ENCODE measurements around the gene PTPRT.

DNA sequence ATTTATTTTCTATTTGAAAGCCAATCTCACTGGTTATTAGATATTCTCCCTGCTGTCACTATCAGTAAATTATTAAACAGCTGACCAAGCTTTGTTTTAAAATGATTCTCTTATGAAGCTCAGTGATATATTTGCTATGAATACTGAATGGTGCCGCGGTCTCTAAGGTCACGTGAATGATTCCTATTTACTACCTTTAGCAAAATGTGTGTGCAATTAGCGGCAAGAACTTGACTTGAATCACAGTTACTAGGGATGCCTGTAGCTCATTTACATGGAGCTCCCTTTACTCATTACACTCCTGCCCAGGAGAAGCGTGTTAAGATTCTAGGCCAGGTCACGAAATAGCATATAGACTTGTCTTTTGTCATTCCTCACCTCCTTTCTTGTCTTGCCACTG, 12.4 kb upstream of the PTPRT start:
- TF ChIP-seq, protein P1, sequence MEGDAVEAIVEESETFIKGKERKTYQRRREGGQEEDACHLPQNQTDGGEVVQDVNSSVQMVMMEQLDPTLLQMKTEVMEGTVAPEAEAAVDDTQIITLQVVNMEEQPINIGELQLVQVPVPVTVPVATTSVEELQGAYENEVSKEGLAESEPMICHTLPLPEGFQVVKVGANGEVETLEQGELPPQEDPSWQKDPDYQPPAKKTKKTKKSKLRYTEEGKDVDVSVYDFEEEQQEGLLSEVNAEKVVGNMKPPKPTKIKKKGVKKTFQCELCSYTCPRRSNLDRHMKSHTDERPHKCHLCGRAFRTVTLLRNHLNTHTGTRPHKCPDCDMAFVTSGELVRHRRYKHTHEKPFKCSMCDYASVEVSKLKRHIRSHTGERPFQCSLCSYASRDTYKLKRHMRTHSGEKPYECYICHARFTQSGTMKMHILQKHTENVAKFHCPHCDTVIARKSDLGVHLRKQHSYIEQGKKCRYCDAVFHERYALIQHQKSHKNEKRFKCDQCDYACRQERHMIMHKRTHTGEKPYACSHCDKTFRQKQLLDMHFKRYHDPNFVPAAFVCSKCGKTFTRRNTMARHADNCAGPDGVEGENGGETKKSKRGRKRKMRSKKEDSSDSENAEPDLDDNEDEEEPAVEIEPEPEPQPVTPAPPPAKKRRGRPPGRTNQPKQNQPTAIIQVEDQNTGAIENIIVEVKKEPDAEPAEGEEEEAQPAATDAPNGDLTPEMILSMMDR (IDR thresholded peaks at IDR 0.05) = no peak
- no peak for TF ChIP-seq POLR2A (IDR thresholded peaks at IDR 0.05)
